IMR-90 (cell line): ENCODE results near the gene MYPN.

ENCODE experiments used
- CTCF ChIP-seq: conservative IDR thresholded peaks from 2 replicates; pipeline ENCODE4 v1.5.1; 2012; ENCODE audit warnings: mild to moderate bottlenecking, low read depth, low read length, improper control_type of control experiment
- MAFK ChIP-seq: IDR thresholded peaks from 2 replicates; pipeline ENCODE4 v1.6.1; 2012; ENCODE audit warnings: low read depth, low read length, improper control_type of control experiment
- MAZ ChIP-seq: IDR thresholded peaks from 2 replicates; pipeline ENCODE4 v1.6.1; 2012; ENCODE audit warnings: low read depth, mild to moderate bottlenecking, low read length, improper control_type of control experiment, moderate library complexity, borderline replicate concordance
- MXI1 ChIP-seq: IDR thresholded peaks from 2 replicates; pipeline ENCODE4 v1.6.1; 2012; ENCODE audit warnings: low read depth, mild to moderate bottlenecking, low read length, moderate library complexity, borderline replicate concordance
- NFE2L2 ChIP-seq: fragments of 150-350 bp; IDR thresholded peaks from 2 replicates; pipeline ENCODE4 v1.6.1; 2016; ENCODE audit warnings: low read depth, mild to moderate bottlenecking, low read length
- POLR2A ChIP-seq: IDR thresholded peaks from 2 replicates; pipeline ENCODE4 v1.6.1; 2012; ENCODE audit warnings: mild to moderate bottlenecking, low read depth, low read length
- RAD21 ChIP-seq: IDR thresholded peaks from 2 replicates; pipeline ENCODE4 v1.6.1; 2012; ENCODE audit warnings: low read length, improper control_type of control experiment
- RFX5 ChIP-seq: IDR thresholded peaks from 2 replicates; pipeline ENCODE4 v1.8.0; 2012; ENCODE audit warnings: low read depth, mild to moderate bottlenecking, low read length, moderate library complexity
- USF2 ChIP-seq: fragments of 150-350 bp; IDR thresholded peaks from 2 replicates; pipeline ENCODE4 v1.6.1; 2017; ENCODE audit warnings: mild to moderate bottlenecking, antibody characterized with exemption, low read length, low read depth

DNA sequence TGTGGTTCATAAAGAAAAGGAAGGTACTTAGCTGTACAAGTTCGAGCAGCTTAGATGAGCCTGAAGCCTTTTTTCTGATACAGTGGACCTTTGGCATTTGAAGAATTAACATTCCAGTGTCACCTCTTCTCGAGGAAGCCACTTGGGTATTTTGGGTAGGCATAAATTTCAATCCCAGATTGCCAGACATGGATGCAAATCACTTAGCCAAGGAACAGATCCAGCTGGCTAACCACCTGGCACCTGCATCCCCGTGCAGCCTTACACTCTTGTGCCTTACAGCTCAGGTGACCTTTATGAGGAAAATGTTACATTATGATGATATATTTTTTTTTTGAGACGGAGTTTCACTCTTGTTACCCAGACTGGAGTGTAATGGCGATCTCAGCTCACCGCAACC, 138.6 kb downstream of the MYPN start:
- TF ChIP-seq MXI1 (no peak), CTCF (no peak), POLR2A (no peak), USF2 (no peak), RFX5 (no peak), MAFK (no peak), MAZ (no peak), RAD21 (no peak), NFE2L2 (no peak)
